ENCODE data around the gene TCHHL1. TPM values are rescaled to one million over a fixed set of nuclear protein-coding genes. Genes with fewer than 3 reads are reported as not detected.

The TCHHL1 gene
- total and polyA plus RNA-seq, 9 donors: not detected

- H3K36me3 ChIP-seq: no peaks in the 10 kb centered on the region
- no peaks in the 10 kb centered on the region for H3K9me3 ChIP-seq
- no peak overlapping the region for H3K4me3 ChIP-seq
- TF ChIP-seq POLR2A (IDR thresholded peaks at IDR 0.05) (no peak), EP300 (IDR thresholded peaks at IDR 0.05) (no peak), CTCF (IDR thresholded peaks at IDR 0.05) (no peak)
- H3K4me1 ChIP-seq (ENCODE audit: insufficient read depth): no peaks in the 10 kb centered on the region
- no peaks in the 10 kb centered on the region for H3K27me3 ChIP-seq
- no peak overlapping the region for H3K27ac ChIP-seq
- intact Hi-C loops (cut with DNase I): no loop called here
- DNase-seq: no peak
- WGBS, 3 donors: 33 to 47% (median 33%) methylated on average over 1 of the region's 1 CpG
Measured at GRCh38 chr1:152042030-152042429, 46.8 kb downstream of the TCHHL1 start.

GRCh38 chr1:152039886-152040285 is 49.0 kb downstream of the TCHHL1 start:
- intact Hi-C loops (cut with DNase I): no loop called here
- 71 to 81% (median 76%) methylated on average over 1 of the region's 1 CpG for WGBS, 3 donors
- no peak overlapping the region for H3K4me3 ChIP-seq
- H3K27ac ChIP-seq: no peak overlapping the region
- H3K27me3 ChIP-seq: no peaks in the 10 kb centered on the region
- TF ChIP-seq CTCF (IDR thresholded peaks at IDR 0.05) (no peak), POLR2A (IDR thresholded peaks at IDR 0.05) (no peak), EP300 (IDR thresholded peaks at IDR 0.05) (no peak)
- H3K36me3 ChIP-seq: no peaks in the 10 kb centered on the region
- H3K4me1 ChIP-seq (ENCODE audit: insufficient read depth): peaks cover under 1% of the 10 kb centered on the region
- no peak for DNase-seq
- H3K9me3 ChIP-seq: no peaks in the 10 kb centered on the region

GRCh38 chr1:152039461-152039860 is 49.4 kb downstream of the TCHHL1 start:
- Histone ChIP-seq H3K27ac (no peak overlapping the region), H3K4me1 (ENCODE audit: insufficient read depth) (peaks cover 3% of the 10 kb centered on the region), H3K4me3 (no peak overlapping the region), H3K36me3 (no peaks in the 10 kb centered on the region), H3K9me3 (no peaks in the 10 kb centered on the region), H3K27me3 (no peaks in the 10 kb centered on the region)
- TF ChIP-seq CTCF (IDR thresholded peaks at IDR 0.05): no peak
- no peak for TF ChIP-seq POLR2A (IDR thresholded peaks at IDR 0.05)
- TF ChIP-seq EP300 (IDR thresholded peaks at IDR 0.05): no peak
- no peak for DNase-seq
- whole genome bisulfite sequencing, 3 donors: 94 to 97% (median 94%) methylated on average over 1 of the region's 1 CpG
- intact Hi-C loops (cut with DNase I): no loop called here

GRCh38 chr1:152038871-152039270 is 50.0 kb downstream of the TCHHL1 start:
- Histone ChIP-seq H3K4me1 (ENCODE audit: insufficient read depth) (peaks cover 3% of the 10 kb centered on the region), H3K36me3 (no peaks in the 10 kb centered on the region), H3K9me3 (no peaks in the 10 kb centered on the region), H3K27ac (no peak overlapping the region), H3K4me3 (no peak overlapping the region), H3K27me3 (no peaks in the 10 kb centered on the region)
- 94 to 95% (median 94%) methylated on average over 10 of the region's 10 CpGs for WGBS, 3 donors
- TF ChIP-seq CTCF (IDR thresholded peaks at IDR 0.05) (no peak), POLR2A (IDR thresholded peaks at IDR 0.05) (no peak), EP300 (IDR thresholded peaks at IDR 0.05) (no peak)
- DNase-seq: no peak
- intact Hi-C loops (cut with DNase I): no loop called here

Measured in ovary (tissue), 9 donors.